Measurements from ENCODE around the gene LOXL3. TPM values are rescaled to one million over a fixed set of nuclear protein-coding genes. Genes with fewer than 3 reads are reported as not detected.

The LOXL3 gene
- total RNA-seq, 4 donors from 2014 or later, result 1.6 to 4.1 (median 3.0) TPM

- no peak for TF ChIP-seq POLR2A (IDR thresholded peaks at IDR 0.05)
- no peak for TF ChIP-seq POLR2AphosphoS5 (IDR thresholded peaks at IDR 0.05)
- TF ChIP-seq CTCF (IDR thresholded peaks at IDR 0.05), result no peak
- no peak for TF ChIP-seq EP300 (IDR thresholded peaks at IDR 0.05; ENCODE audit: low read depth)
- in situ Hi-C loops (cut with MboI; ENCODE audit: low pct_ligation_motif_present in 1 of 4, low pct_unique_long_range_greater_than_20kb in 1 of 4, low sequenced_read_pairs in 3 of 4) (no loop called here), intact Hi-C loops (cut with DNase I; ENCODE audit: low total_unique reads) (no loop called here)
- Histone ChIP-seq H3K4me1 (no peaks in the 10 kb centered on the region), H3K4me3 (no peak overlapping the region), H3K27me3 (no peaks in the 10 kb centered on the region), H3K27ac (no peak overlapping the region), H3K9me3 (no peaks in the 10 kb centered on the region), H3K36me3 (no peaks in the 10 kb centered on the region)
- DNase-seq, result no peak
- WGBS, 2 donors (ENCODE audit: low coverage in 1 of 2), result 61 to 100% methylated on average over 1 to 7 of the region's 7 CpGs
Measured at GRCh38 chr2:74538881-74539339, 14.8 kb downstream of the LOXL3 start.

DNA sequence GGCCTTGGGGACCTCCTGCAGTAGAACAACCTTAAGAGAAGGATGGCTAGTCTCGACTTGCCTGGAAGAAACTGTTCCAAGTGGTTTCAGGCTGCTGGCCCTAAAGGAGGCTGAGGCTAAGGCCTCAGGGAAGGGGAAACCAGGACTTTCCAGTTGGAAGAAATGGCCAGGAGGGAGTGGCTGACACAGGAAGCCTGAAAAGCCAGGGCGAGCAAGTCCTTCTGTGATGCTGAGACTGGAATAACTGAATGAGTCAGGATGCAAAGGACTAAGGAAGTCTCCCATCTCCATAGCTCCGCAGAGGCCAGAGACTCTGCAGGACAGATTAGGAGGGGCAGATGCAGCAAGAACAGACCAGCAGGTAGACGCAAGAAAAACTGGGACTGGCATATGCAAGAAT is 16.6 kb downstream of the LOXL3 start:
- 71 to 83% methylated on average over 2 to 4 of the region's 4 CpGs for WGBS, 2 donors (ENCODE audit: low coverage in 1 of 2)
- in situ Hi-C loops (cut with MboI; ENCODE audit: low pct_ligation_motif_present in 1 of 4, low pct_unique_long_range_greater_than_20kb in 1 of 4, low sequenced_read_pairs in 3 of 4), result no loop called here
- no peaks in the 10 kb centered on the region for H3K27me3 ChIP-seq
- no peak overlapping the region for H3K27ac ChIP-seq
- peaks cover 0 to 4% (median 0%) of the 10 kb centered on the region in 4 donors for H3K36me3 ChIP-seq
- no peak for DNase-seq
- peaks cover 0 to under 1% (median 0%) of the 10 kb centered on the region in 4 donors for H3K4me1 ChIP-seq
- intact Hi-C loops (cut with DNase I; ENCODE audit: low total_unique reads), result no loop called here
- TF ChIP-seq POLR2A (IDR thresholded peaks at IDR 0.05) (no peak), POLR2AphosphoS5 (IDR thresholded peaks at IDR 0.05) (no peak), EP300 (IDR thresholded peaks at IDR 0.05; ENCODE audit: low read depth) (no peak)
- no peak overlapping the region for H3K4me3 ChIP-seq
- no peaks in the 10 kb centered on the region for H3K9me3 ChIP-seq

- 79 to 85% methylated on average over 8 to 23 of the region's 23 CpGs for WGBS, 2 donors (ENCODE audit: low coverage in 1 of 2)
- no peaks in the 10 kb centered on the region for H3K27me3 ChIP-seq
- H3K27ac ChIP-seq, result no peak overlapping the region
- peaks cover 0 to 8% (median under 1%) of the 10 kb centered on the region in 4 donors for H3K4me1 ChIP-seq
- TF ChIP-seq POLR2A (IDR thresholded peaks at IDR 0.05) (no peak), POLR2AphosphoS5 (IDR thresholded peaks at IDR 0.05) (no peak), EP300 (IDR thresholded peaks at IDR 0.05; ENCODE audit: low read depth) (no peak), CTCF (IDR thresholded peaks at IDR 0.05) (no peak)
- H3K4me3 ChIP-seq, result no peak overlapping the region
- H3K9me3 ChIP-seq, result no peaks in the 10 kb centered on the region
- H3K36me3 ChIP-seq, result peaks cover 0 to 4% (median 0%) of the 10 kb centered on the region in 4 donors
- intact Hi-C loops (cut with DNase I; ENCODE audit: low total_unique reads), result no loop called here
- DNase-seq, result no peak
- in situ Hi-C loops (cut with MboI; ENCODE audit: low pct_ligation_motif_present in 1 of 4, low pct_unique_long_range_greater_than_20kb in 1 of 4, low sequenced_read_pairs in 3 of 4), result no loop called here
Measured at GRCh38 chr2:74536166-74536950, 17.4 kb downstream of the LOXL3 start.

GRCh38 chr2:74535440-74535965 is 18.2 kb downstream of the LOXL3 start:
- Histone ChIP-seq H3K27me3 (no peaks in the 10 kb centered on the region), H3K4me1 (peaks cover 5 to 16% (median 8%) of the 10 kb centered on the region in 4 donors), H3K36me3 (peaks cover 0 to 4% (median 0%) of the 10 kb centered on the region in 4 donors), H3K4me3 (no peak overlapping the region), H3K9me3 (no peaks in the 10 kb centered on the region), H3K27ac (no peak overlapping the region)
- intact Hi-C loops (cut with DNase I; ENCODE audit: low total_unique reads) (no loop called here), in situ Hi-C loops (cut with MboI; ENCODE audit: low pct_ligation_motif_present in 1 of 4, low pct_unique_long_range_greater_than_20kb in 1 of 4, low sequenced_read_pairs in 3 of 4) (no loop called here)
- WGBS, 2 donors (ENCODE audit: low coverage in 1 of 2), result 87 to 100% methylated on average over 1 to 10 of the region's 10 CpGs
- no peak for DNase-seq
- no peak for TF ChIP-seq POLR2AphosphoS5 (IDR thresholded peaks at IDR 0.05)

DNA sequence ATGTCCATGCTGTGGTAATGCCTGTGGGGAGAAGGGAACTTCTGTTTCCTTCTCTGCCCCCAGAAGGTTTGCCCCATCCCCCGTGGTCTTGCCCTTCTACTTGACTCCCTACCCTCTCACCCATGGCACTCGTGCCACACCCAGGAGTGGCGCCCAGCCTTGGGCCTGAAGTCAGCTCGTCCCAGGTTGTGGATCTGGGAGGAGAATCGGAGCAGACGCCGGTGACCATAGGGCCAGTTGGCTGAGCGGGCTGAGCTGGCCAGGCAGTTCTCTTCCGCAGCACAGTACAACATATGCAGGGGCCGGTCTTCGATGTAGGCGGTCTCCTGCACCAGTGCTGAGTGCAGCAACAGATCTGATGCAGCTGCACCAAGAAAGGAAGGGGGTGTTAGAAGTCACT is 19.3 kb downstream of the LOXL3 start:
- no peak for DNase-seq
- peaks cover 0 to 4% (median 0%) of the 10 kb centered on the region in 4 donors for H3K36me3 ChIP-seq
- H3K4me3 ChIP-seq, result no peak overlapping the region
- 79 to 85% methylated on average over 3 to 12 of the region's 12 CpGs for WGBS, 2 donors (ENCODE audit: low coverage in 1 of 2)
- H3K9me3 ChIP-seq, result no peaks in the 10 kb centered on the region
- no peak overlapping the region for H3K27ac ChIP-seq
- H3K4me1 ChIP-seq, result peaks cover 5 to 16% (median 8%) of the 10 kb centered on the region in 4 donors
- no peak for TF ChIP-seq EP300 (IDR thresholded peaks at IDR 0.05; ENCODE audit: low read depth)
- no peak for TF ChIP-seq POLR2A (IDR thresholded peaks at IDR 0.05)
- no peak for TF ChIP-seq CTCF (IDR thresholded peaks at IDR 0.05)
- TF ChIP-seq POLR2AphosphoS5 (IDR thresholded peaks at IDR 0.05), result no peak
- intact Hi-C loops (cut with DNase I; ENCODE audit: low total_unique reads), result no loop called here
- in situ Hi-C loops (cut with MboI; ENCODE audit: low pct_ligation_motif_present in 1 of 4, low pct_unique_long_range_greater_than_20kb in 1 of 4, low sequenced_read_pairs in 3 of 4), result no loop called here
- H3K27me3 ChIP-seq, result no peaks in the 10 kb centered on the region
